Measurements from ENCODE around the gene ACACB.

The ACACB gene

GRCh38 chr12:109223868-109224267 lies 107.5 kb downstream of the ACACB start:
- no peak overlapping the region for H3K4me3 ChIP-seq (replicated peaks in 1 of 2; ENCODE audit: low read depth in 2 of 2, low read length in 2 of 2)
- no peak for TF ChIP-seq CTCF (IDR thresholded peaks at IDR 0.05; ENCODE audit: low read depth, low read length)
- DNase-seq (ENCODE audit: low read depth in 2 of 2), result no peak

DNA sequence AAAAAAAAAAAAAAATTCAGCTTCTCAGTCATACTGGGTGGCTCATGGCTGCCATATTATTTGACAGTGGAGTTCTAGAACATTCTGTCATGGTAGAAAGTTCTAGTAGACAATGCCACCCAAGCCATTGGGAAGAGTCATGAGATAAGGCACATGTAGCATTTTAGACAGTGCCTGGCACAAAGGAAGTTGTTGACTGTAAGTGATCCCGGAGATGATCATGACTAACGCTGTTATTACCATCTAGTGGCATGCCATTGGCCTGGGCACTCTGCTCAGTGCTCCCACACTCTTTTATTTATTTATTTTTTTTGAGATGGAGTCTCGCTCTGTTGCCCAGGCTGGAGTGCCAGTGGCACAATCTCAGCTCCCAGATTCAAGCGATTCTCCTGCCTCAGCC lies 112.3 kb downstream of the ACACB start:
- TF ChIP-seq CTCF (IDR thresholded peaks at IDR 0.05; ENCODE audit: low read depth, low read length), result no peak
- DNase-seq (ENCODE audit: low read depth in 2 of 2), result no peak
- no peak overlapping the region for H3K4me3 ChIP-seq (replicated peaks in 1 of 2; ENCODE audit: low read depth in 2 of 2, low read length in 2 of 2)

DNA sequence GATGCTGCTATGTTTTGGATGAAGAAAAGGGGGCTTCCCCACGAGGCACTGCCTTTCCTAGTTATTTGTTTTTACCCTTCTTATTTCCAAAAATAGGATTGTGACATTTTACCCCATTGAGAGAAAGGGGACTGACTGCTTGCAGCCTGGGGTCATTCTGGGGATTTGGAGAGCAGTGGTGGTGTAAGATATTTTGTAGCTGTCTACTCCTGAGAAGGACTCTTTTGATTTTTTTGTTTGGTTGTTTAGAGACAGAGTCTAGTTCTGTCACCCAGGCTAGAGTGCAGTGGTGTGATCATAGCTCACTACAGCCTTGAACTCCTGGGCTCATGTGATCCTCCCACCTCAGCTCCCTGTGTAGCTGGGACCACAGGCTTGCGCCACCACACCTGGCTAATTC lies 113.8 kb downstream of the ACACB start:
- H3K4me3 ChIP-seq (replicated peaks in 1 of 2; ENCODE audit: low read depth in 2 of 2, low read length in 2 of 2), result no peak overlapping the region
- no peak for DNase-seq (ENCODE audit: low read depth in 2 of 2)
- no peak for TF ChIP-seq CTCF (IDR thresholded peaks at IDR 0.05; ENCODE audit: low read depth, low read length)

DNA sequence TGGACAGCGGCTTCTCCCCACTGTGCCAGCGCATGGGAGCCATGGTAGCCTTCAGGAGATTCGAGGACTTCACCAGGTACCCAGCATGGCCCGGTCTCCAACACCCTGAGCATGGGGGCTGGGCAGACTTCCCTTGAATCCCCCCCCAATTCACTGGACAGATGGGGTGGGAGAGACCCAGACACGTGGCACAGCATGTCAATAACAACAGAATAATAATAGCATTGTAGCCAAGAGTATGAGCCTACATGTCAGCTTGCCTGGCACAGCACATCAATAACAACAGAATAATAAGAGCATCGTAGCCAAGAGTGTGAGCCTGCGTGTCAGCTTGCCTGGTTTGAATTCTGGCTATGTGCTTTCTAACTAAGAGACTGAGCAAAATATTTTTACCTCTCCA lies 116.3 kb downstream of the ACACB start:
- H3K4me3 ChIP-seq (replicated peaks in 1 of 2; ENCODE audit: low read depth in 2 of 2, low read length in 2 of 2), result no peak overlapping the region
- no peak for DNase-seq (ENCODE audit: low read depth in 2 of 2)
- TF ChIP-seq CTCF (IDR thresholded peaks at IDR 0.05; ENCODE audit: low read depth, low read length), result no peak

DNA sequence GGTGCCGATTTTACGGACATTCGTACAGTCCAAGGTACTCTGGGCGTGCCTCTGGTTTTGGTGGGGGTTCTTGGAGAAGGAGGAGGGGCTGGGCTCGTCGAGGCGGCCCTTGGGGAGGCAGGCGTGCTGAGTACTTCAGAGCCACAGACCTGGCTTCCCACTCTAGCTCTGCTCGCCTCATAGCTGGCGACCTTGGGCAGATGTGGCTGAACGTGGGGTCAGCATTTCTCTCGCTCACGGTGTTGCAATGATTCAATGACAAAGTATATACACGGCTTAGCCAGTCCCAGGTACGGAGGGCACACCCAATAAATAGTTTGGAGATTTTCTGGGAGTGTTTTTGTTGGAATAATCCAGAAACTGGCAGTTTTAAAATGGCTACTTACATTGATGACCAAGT lies 117.6 kb downstream of the ACACB start:
- no peak for DNase-seq (ENCODE audit: low read depth in 2 of 2)
- no peak overlapping the region for H3K4me3 ChIP-seq (replicated peaks in 1 of 2; ENCODE audit: low read depth in 2 of 2, low read length in 2 of 2)
- TF ChIP-seq CTCF (IDR thresholded peaks at IDR 0.05; ENCODE audit: low read depth, low read length), result no peak

DNA sequence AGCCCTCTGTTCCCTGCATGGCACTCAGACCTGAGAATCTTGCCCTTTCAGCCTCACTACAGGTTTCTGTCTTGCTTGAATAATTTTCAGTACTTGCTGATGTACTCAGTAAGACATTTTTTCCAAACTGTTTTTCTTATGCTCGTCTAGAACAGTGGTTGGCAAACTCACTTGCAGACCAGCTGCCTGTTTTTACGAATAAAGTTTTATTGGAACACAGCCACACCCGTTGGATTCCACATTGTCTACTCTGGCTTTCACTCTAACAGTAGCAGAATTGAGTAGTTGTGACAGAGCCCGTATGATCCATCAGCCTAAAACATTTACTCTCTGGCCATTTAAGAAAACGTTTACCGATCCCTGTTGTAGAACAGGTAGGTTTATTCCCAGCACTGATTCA lies 119.9 kb downstream of the ACACB start:
- no peak for DNase-seq (ENCODE audit: low read depth in 2 of 2)
- no peak overlapping the region for H3K4me3 ChIP-seq (replicated peaks in 1 of 2; ENCODE audit: low read depth in 2 of 2, low read length in 2 of 2)
- no peak for TF ChIP-seq CTCF (IDR thresholded peaks at IDR 0.05; ENCODE audit: low read depth, low read length)

DNA sequence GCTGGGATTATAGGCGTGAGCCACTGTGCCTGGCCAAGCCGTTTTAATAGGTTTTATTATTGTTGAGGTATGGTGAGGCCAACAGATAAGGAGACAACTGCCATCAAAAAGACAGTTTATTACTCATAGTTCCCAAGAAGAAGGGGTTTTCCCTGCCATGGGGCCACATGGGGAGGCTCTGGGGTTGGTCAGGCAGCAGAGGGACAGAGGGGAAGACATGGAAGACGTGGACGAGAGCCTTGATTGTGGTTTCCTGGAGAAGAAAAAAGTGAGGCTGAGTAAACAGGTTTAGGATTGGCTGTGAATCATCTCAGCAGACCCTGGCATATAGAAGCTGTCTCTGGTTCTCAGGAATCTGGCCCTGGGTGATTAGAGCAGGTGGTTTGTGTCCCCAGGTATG lies 122.8 kb downstream of the ACACB start:
- no peak for TF ChIP-seq CTCF (IDR thresholded peaks at IDR 0.05; ENCODE audit: low read depth, low read length)
- no peak overlapping the region for H3K4me3 ChIP-seq (replicated peaks in 1 of 2; ENCODE audit: low read depth in 2 of 2, low read length in 2 of 2)
- no peak for DNase-seq (ENCODE audit: low read depth in 2 of 2)

Data from cardiac fibroblast (primary cell).